DMS 273 (cell line): ENCODE measurements around the gene ZBTB38.

Source experiments
- DNase-seq: peaks from one replicate; lab custom pipeline; 2025; ENCODE audit not compliant: unreplicated experiment; lab: John Stamatoyannopoulos, UW

The ZBTB38 gene

GRCh38 chr3:141367038-141367730 lies 1.1 kb upstream of the ZBTB38 start:
- DNase-seq: no peak

GRCh38 chr3:141368925-141369794 lies 856 bp downstream of the ZBTB38 start:
- DNase-seq: no peak

- DNase-seq: peak; percentile 98
These were observed 1.8 kb downstream of the ZBTB38 start for GRCh38 chr3:141370065-141370533.

DNA sequence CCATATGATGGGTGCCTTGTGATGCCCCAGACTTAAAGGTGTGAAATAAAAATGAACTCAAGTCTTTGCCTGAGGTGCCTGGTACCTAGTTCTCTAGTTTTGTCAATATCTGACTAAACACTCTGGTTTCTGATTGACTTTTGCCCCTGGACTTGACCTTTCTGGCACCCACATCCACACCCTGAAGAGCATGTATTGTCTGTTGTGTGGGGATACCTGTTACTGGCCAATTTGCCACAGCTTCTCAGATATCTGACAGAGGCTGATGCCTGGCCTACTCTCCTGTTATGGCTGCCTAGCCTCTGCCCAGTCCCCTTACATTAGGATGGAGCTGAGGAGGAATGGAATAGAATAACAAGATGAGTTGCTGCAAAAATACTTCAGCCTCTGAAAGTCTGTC lies 3.6 kb downstream of the ZBTB38 start:
- DNase-seq: no peak

DNA sequence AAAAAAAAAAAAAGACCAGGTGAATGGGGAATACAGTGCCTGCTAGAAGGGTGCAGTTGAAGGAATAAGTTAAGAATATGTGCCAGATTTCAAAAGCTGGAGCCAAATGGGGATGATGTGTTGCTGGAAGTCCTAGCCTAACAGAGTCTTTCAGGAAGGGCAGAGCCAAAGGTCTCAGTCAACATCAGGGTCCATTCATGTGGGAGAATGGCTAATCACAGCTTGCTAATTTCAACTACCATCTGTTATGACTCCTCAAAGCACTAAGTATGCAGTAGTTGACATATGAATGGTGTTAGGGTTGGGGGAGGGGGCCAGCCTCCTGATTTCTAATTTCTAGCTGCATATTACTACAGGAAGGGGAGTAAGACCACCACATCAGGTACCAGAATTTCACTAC lies 4.4 kb downstream of the ZBTB38 start:
- peak; percentile 90 for DNase-seq

- peak; percentile 57 for DNase-seq
These were observed 4.9 kb downstream of the ZBTB38 start for GRCh38 chr3:141373232-141373631.

GRCh38 chr3:141373768-141374526 lies 5.6 kb downstream of the ZBTB38 start:
- no peak for DNase-seq

DNA sequence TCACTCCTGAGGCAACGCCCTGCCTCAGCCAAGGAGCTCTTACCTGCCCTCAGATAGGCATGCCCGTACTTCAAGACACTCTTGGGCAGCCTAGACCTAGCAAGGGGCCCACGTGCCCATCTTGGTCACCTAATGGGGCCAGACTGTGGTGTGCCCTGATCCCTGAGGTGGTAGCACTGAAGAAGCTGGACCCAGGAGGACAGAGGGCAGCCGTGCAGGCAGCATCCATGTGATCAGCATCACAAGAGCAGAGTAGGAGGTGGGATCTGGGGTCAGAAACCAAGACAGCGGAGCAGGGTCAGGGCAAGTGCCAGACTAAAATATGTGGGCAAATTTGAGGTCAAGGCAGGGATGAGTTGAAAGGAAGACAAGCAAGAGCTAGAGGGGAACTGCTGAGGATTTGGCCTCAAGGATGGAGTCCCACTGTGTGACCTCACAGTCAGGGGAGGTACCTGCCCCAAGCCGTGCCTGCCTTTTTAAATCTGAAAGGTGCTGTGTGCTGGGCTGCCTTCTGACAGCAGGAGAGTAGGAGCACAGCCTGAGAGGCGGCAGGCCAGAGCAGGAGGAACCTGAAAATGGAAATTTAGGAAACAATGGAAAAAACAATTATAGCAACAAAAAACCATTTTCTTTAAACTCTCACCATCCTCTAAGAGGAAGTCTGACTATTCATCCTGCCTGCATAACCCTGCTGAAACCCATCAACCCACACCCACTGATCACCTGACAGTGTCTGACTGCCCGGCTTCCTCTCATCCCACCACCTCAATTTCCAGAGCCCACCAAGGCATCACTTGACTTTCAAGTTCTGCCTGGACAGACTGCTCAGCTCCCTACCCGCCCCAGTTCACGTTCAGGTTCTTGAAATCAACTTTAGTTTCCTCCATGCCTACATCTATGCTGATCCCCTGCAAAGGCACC lies 7.3 kb downstream of the ZBTB38 start:
- no peak for DNase-seq

GRCh38 chr3:141377377-141377776 lies 9.1 kb downstream of the ZBTB38 start:
- no peak for DNase-seq

GRCh38 chr3:141378556-141378955 lies 10.3 kb downstream of the ZBTB38 start:
- no peak for DNase-seq

DNA sequence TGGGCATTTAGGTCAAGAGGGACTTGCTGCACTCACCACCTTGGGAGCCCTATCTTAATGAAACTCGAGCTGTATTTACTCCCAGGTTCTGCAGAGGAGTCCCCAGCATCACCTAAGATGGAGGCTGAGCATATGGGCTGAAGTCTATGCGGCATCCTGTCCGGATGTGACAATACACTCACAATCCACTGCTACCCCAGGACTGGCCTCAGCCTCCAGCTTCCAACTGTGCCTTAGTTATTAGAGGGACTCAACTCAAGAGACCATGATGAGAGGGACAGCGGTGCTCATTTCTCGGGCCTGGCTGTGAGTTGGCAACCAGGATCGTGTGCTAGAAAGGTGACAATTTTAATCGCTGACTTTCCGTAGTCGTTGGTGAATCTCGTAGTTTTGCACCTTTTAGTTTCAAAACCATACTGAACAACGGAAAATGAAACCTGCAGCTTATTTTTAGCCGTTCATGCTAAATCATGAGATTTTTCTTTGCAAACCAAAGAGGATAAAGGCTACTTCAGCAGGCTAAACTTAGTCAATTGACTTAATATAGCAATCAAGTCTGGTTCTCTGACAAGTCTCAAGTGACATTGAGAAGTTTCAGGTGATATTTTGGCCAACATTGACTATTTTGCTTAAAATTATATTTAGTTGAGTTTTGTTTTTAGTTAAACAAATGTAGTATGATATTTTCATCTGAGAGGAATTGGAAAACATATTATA lies 11.1 kb downstream of the ZBTB38 start:
- DNase-seq: no peak

DNA sequence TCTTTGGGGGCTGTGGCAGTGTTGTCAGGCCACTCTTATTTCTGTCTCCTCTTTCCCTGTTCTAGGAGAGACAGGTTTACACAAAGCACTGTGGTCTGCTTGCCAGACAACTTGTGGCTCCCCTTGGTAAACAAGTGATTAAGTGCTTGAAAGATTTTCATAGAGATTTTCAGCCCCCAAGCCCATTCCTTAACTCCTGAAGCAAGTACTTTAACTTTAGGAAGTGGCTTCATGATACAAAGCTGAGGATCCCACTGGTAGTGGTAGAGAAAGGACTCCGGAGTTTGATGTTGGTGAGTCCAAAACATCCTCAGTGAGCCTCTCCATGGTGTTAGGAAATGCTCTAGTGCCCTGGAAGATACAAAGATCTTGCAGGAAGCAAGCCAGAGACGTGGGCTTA lies 12.0 kb downstream of the ZBTB38 start:
- no peak for DNase-seq

DNA sequence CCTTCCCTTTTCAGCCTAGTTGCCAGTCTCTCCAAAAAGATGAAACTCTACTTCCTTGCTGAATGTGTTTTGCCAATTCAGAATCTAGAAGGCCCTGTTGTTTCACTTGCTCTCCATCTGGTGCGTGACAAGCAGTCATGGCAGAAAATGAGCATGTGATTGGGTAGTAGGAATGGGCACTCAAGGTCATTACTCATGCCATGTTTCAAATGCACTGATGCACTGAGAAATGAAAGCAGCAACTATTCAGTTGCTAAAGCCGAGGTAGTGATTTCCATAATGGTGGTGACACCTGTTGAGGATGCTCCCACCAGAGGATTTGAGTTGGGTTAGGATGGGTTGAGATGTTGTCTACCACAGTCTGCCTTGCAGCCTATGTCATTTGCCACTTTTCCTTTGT lies 12.7 kb downstream of the ZBTB38 start:
- DNase-seq: no peak

- peak; percentile 73 for DNase-seq
These were observed 14.3 kb downstream of the ZBTB38 start for GRCh38 chr3:141382571-141382970.

GRCh38 chr3:141383555-141384129 lies 15.3 kb downstream of the ZBTB38 start:
- peak; percentile 74 for DNase-seq

DNA sequence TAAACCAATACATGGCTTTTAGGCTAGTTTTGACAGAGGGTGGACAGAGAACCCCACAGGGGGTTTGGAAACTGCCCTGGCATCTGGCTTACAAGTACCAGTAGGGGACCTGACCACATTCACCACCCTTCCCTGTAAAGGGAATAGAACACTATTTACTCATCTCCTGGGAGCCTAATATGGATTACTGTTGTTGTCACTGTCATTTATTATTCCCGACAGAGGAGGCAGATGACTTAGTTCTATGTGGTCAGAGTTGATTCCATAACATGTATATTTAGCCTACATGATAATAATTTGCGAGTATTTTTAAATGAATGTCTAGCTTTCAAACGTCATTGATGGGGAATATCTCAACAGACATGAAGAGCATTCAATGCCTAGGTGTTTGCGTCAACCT lies 15.9 kb downstream of the ZBTB38 start:
- peak; percentile 66 for DNase-seq

- peak; percentile 45 for DNase-seq
These were observed 16.3 kb downstream of the ZBTB38 start for GRCh38 chr3:141384575-141384974.

GRCh38 chr3:141385406-141386125 lies 17.3 kb downstream of the ZBTB38 start:
- DNase-seq: peak; percentile 50

- peak; percentile 56 for DNase-seq
These were observed 17.8 kb downstream of the ZBTB38 start for GRCh38 chr3:141386126-141386488.
